ENCODE data around the gene SLC16A3.

- TF ChIP-seq CTCF (IDR thresholded peaks at IDR 0.05; ENCODE audit: low read length) (no peak), EZH2phosphoT487 (IDR thresholded peaks at IDR 0.05; ENCODE audit: low read length) (no peak)
Observed at GRCh38 chr17:82180776-82181528, 47.9 kb upstream of the SLC16A3 start.

All from MM.1S (cell line).